Stimulated activated CD4-positive, alpha-beta T cell treated with anti-CD3 and anti-CD28 coated beads, Interleukin-12 subunit alpha, Interleukin-12 subunit beta, amount 100 ng/mL, for 24 hours (primary cell): ENCODE data around the gene SMURF2.
"Not testable (repeated sequence)": the region's sequence is repeated elsewhere in the genome, so short reads cannot be mapped to it uniquely, and the experiment has no call there.

Experiments used
- DNase-seq, 2 experiments: peaks; one replicate each; pipeline ENCODE4 v3.0.0-alpha.2; 2020; ENCODE audit warnings: low read depth in 2 of 2

Gene SMURF2

DNA sequence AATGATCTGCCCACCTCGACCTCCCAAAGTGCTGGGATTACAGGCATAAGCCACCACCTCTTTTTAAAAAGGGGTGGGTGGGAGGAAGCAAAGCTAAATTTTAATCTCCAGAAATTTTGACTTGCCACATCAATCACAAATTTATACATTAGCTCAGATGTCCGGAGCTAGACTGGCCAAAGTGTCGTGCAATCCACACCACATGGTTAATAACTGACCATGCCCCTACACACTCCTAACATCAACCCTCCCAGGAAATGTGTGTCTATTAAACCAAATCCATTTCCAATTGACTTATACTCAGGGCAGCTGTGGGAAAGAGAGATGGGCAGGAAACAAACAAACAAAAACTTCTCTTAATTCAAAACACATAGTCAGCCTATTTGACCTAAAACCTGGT lies 29.9 kb downstream of the SMURF2 start:
- no peak for DNase-seq

GRCh38 chr17:64630309-64631223 lies 31.5 kb downstream of the SMURF2 start:
- no peak for DNase-seq

- DNase-seq: no peak
These were observed 33.5 kb downstream of the SMURF2 start for GRCh38 chr17:64628641-64629040.

DNA sequence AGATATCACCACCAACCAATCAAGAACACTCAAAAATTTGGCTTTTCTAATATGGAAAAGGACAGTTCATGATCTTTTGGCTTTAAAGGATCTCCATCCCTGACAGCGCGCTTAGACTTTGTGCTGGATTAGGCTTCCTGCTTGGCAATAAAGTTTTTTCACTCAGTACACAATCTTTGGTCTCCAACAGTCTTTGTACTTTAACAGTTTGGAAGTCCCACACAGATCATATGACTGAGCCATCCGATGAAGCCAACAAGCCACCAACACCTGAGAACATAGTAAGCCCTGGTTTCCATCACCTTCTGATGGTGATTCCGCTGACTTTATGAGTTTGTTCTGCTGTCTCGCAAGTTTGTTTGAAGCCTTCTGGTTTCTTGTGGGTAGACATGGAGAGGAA lies 34.3 kb downstream of the SMURF2 start:
- no peak for DNase-seq

- DNase-seq: no peak
These were observed 35.3 kb downstream of the SMURF2 start for GRCh38 chr17:64626827-64627226.

GRCh38 chr17:64625541-64625940 lies 36.6 kb downstream of the SMURF2 start:
- no peak for DNase-seq

GRCh38 chr17:64622931-64623654 lies 39.0 kb downstream of the SMURF2 start:
- no peak for DNase-seq

DNA sequence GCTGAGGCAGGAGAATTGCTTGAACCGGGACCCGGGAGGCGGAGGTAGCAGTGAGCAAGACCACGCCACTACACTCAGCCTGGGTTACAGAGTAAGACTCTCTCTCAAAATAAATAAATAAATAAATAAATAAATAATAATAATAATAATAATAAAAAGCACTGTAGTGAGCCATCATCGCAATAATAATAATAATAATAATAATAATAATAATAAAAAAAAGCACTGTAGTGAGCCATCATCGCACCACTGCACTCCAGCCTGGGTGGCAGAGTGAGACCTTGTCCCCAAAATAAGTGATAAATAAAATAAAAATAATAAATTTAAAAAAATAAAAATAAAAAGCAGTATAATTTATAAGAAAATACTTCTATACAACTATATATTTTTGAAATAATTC lies 40.3 kb downstream of the SMURF2 start:
- no peak for DNase-seq

DNA sequence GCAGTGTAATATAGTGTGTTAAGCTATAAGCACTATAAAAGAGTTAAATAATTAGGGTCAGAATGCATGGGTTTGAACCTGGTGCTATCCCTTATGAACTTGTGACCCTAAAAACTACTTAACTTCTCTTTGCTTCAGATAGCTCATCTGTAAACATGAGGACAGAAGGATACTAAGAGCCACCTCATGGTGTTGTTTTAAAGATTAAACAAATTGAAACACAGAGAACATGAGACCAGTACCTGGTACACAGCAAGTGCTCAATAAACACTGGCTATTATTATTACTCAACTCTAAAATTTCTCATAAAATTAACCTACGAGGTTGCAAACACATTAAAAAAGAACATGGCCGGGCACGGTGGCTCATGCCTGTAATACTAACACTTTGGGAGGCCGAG lies 43.3 kb downstream of the SMURF2 start:
- DNase-seq: no peak

- no peak for DNase-seq
These were observed 44.9 kb downstream of the SMURF2 start for GRCh38 chr17:64617125-64617780.

GRCh38 chr17:64615028-64615677 lies 47.0 kb downstream of the SMURF2 start:
- DNase-seq: no peak

DNA sequence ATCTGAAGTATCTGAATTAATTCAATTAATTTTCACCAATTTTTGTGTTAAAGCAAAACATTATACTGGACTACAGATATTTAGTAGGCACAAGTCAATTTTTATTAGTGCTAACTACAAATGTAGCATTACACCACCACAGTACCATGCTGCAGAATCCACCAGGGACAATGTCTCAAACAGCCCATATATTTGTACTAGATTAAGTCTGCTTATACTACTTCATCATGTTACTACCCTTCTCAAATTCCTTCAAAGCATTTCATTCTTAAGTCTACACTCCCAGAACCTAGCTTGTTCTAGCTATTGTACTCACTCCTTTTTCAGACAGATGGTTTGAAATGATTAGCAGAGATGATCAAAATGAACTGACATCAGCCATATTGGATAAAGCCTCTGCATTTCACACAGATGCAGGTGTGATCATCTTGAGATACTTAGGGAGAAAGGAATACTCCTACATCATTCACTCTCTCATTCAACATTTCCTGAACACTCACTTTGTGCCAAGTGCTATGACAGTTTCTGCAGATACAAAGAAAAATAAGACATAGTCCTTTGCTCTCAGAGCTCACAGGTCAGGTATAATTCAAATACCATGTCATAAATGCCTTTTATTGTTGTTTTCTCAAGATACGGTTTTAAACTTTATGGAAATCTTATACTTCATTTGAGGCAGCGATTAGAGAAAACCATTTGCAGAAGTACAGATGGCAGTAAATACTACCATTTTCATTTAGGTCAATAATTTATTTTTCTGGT lies 47.7 kb downstream of the SMURF2 start:
- no peak for DNase-seq

- no peak for DNase-seq
These were observed 50.7 kb downstream of the SMURF2 start for GRCh38 chr17:64611369-64611768.

- DNase-seq: not testable (repeated sequence)
These were observed 51.9 kb downstream of the SMURF2 start for GRCh38 chr17:64610244-64610643.

DNA sequence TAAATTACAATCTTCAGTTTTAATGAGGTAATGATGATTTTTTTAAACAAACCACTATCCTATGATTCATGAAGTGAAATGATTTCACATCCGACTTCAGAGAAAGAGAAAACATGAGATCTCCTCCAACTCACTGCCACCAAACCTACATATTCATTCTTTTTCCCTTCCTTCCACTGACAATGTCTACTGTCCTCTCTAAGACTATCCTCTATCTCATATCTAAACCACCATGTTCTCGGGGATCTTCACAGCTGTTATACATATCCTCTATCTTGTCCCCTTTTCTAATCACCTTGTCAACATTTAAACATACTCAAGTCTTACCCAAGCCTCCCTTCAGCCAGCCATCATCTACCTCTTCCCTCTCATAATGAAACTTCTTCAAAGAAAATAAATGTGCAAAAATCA lies 53.5 kb downstream of the SMURF2 start:
- no peak for DNase-seq

- DNase-seq: no peak
These were observed 54.1 kb downstream of the SMURF2 start for GRCh38 chr17:64607862-64608565.

GRCh38 chr17:64604532-64604931 lies 57.6 kb downstream of the SMURF2 start:
- DNase-seq: not testable (repeated sequence)

GRCh38 chr17:64603987-64604386 lies 58.1 kb downstream of the SMURF2 start:
- DNase-seq: no peak

DNA sequence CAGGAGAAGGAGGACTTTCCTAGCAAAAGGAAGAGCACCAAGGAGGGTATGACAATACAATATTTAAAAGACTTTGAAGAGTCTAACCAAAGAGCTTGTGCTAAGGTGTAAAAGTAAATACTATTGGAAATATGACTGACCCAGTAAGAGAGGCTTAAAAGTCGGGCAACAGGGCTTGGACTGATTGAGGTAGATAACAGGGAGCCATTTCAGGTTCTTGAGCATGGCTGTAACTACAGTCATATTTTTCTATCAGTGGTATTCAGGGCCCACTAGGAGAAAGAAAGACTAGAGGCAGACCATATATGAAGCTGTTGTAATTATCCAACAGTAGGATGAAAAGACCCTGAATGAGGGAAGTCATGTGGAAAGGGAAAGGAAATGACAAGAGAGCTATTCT lies 62.3 kb downstream of the SMURF2 start:
- no peak for DNase-seq

- DNase-seq: peak; percentile 19 to 32
These were observed 62.9 kb downstream of the SMURF2 start for GRCh38 chr17:64599187-64599676.
